Measurements from ENCODE around the gene SLC33A1.

Gene SLC33A1

GRCh38 chr3:155772801-155773200 lies 81.4 kb downstream of the SLC33A1 start:
- POLR2A ChIA-PET: no interaction called here
- no peak for DNase-seq (ENCODE audit: extremely low spot score)
- TF ChIP-seq FOXA1 (IDR thresholded peaks at IDR 0.05) (no peak), SUZ12 (IDR thresholded peaks at IDR 0.05) (no peak), NFRKB (IDR thresholded peaks at IDR 0.05) (no peak), CTBP1 (IDR thresholded peaks at IDR 0.05; ENCODE audit: borderline replicate concordance) (no peak), BHLHE40 (IDR thresholded peaks at IDR 0.05; ENCODE audit: borderline replicate concordance) (no peak), L3MBTL2 (conservative IDR thresholded peaks at IDR 0.05) (no peak), LEF1 (IDR thresholded peaks at IDR 0.05; ENCODE audit: borderline replicate concordance) (no peak), ARNT (IDR thresholded peaks at IDR 0.05) (no peak), SP1 (IDR thresholded peaks at IDR 0.05) (no peak), TARDBP (IDR thresholded peaks at IDR 0.05) (no peak), HDGF (IDR thresholded peaks at IDR 0.05; ENCODE audit: borderline replicate concordance) (no peak), FOXM1 (IDR thresholded peaks at IDR 0.05; ENCODE audit: borderline replicate concordance) (no peak), ZNF384 (IDR thresholded peaks at IDR 0.05) (no peak), ELF4 (IDR thresholded peaks at IDR 0.05) (no peak), PKNOX1 (IDR thresholded peaks at IDR 0.05) (no peak), FOXK2 (IDR thresholded peaks at IDR 0.05) (no peak)
- CTCF ChIA-PET: no interaction called here

GRCh38 chr3:155771126-155771525 lies 83.1 kb downstream of the SLC33A1 start:
- no peak for DNase-seq (ENCODE audit: extremely low spot score)
- TF ChIP-seq ZNF384 (IDR thresholded peaks at IDR 0.05): no peak
- TF ChIP-seq FOXK2 (IDR thresholded peaks at IDR 0.05): no peak
- no peak for TF ChIP-seq LEF1 (IDR thresholded peaks at IDR 0.05; ENCODE audit: borderline replicate concordance)
- TF ChIP-seq CTBP1 (IDR thresholded peaks at IDR 0.05; ENCODE audit: borderline replicate concordance): no peak
- TF ChIP-seq ELF4 (IDR thresholded peaks at IDR 0.05): no peak
- TF ChIP-seq NFRKB (IDR thresholded peaks at IDR 0.05): no peak
- TF ChIP-seq TARDBP (IDR thresholded peaks at IDR 0.05): no peak
- no peak for TF ChIP-seq SUZ12 (IDR thresholded peaks at IDR 0.05)
- no peak for TF ChIP-seq L3MBTL2 (conservative IDR thresholded peaks at IDR 0.05)
- no peak for TF ChIP-seq FOXM1 (IDR thresholded peaks at IDR 0.05; ENCODE audit: borderline replicate concordance)
- no peak for TF ChIP-seq FOXA1 (IDR thresholded peaks at IDR 0.05)
- no peak for TF ChIP-seq PKNOX1 (IDR thresholded peaks at IDR 0.05)
- ChIA-PET POLR2A (no interaction called here), CTCF (no interaction called here)
